Effector CD8-positive, alpha-beta T cell (primary cell): ENCODE measurements around the gene KRTAP1-1.
"Not testable (repeated sequence)": the region's sequence is repeated elsewhere in the genome, so short reads cannot be mapped to it uniquely, and the experiment has no call there.

Source experiments
- DNase-seq: peaks from one replicate; lab custom pipeline; 2025; lab: John Stamatoyannopoulos, UW

KRTAP1-1 gene

DNA sequence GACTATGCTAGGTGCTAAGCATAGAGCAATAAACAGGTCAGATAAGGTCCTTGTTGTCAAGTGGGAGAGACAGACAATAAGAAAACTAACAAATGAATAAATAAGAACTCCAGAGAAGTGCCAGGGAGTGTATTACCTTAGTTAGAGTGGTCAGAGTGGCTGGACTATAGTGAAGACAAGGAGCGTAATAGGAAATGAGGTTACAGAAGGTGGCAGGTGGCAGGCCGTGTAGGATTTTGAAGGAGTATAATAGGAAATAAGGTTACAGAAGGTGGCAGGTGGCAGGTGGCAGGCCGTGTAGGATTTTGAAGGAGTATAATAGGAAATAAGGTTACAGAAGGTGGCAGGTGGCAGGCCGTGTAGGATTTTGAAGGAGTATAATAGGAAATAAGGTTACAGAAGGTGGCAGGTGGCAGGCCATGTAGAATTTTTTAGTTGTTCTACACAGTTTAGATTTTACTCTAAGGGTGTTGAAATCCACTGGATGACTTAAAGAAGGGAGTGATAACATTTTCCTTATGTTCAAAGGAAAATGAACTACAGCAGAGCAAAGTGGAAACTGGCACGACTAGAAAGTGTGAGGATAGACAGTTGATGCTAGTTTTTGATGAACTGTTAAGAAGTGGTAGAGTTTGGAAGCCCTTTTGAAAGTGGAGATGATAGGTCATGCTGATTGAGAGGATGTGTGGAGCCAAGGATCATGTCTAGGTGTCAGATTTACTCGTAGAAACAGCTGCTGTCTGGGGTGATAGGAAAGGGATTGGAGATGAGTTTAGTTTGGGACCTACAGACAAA, 28.7 kb downstream of the KRTAP1-1 start:
- DNase-seq = no peak

DNA sequence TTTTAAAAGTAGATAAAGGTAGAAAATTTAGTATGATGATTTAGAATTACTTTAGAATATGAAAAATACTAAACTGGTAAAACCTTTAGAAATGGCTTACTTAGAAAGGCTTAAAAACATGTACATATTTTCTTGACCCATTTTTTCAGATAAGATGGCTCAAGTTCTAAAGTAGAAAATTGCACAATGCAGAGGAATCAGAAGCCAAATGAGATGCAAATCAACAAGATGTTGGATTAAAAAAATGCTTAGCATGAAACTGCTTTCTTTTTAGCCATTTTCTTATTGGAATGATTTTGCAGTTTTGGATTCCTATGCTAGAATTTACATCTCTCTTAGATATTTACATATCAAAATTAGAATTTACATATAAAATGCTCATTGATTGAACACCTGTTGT, 30.8 kb downstream of the KRTAP1-1 start:
- no peak for DNase-seq

DNA sequence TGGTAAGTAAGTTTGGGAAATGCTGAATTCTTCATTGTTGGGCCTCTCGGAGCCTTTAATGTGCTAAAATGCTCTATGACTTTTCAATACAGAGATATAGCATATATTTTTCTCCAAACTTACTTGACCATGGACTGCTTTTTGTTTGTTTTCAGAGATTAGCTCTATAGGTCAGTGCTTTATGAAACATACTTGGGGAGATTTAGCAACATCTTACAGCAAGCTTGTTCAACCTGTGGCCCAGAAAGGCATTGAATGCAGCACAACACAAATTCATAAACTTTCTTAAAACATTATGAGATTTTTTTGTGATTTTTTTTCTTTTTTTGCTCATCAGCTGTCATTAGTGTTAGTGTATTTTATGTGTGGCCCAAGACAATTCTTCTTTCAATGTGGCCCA, 31.3 kb downstream of the KRTAP1-1 start:
- DNase-seq = no peak

DNA sequence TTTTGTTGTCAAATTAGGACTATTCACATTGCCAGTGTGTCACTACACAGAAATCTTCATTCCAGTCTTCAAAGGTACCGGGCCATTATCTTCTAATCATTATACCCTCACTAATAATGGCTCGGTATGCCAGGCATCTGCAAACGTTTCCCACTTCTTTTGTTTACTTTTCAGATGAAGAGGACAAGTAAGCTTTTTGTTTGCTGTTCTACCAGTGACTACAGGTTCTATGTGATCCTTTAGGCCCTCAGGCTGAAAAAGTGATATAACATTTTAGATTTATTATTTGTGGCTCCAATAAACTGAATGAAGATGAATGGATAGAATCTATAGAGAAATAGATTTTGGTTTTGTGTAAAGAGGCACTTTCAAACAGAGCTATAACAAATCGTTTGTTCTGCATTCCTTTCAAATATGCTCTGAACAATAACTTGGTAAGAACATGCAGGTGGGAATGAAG, 31.9 kb downstream of the KRTAP1-1 start:
- no peak for DNase-seq

DNA sequence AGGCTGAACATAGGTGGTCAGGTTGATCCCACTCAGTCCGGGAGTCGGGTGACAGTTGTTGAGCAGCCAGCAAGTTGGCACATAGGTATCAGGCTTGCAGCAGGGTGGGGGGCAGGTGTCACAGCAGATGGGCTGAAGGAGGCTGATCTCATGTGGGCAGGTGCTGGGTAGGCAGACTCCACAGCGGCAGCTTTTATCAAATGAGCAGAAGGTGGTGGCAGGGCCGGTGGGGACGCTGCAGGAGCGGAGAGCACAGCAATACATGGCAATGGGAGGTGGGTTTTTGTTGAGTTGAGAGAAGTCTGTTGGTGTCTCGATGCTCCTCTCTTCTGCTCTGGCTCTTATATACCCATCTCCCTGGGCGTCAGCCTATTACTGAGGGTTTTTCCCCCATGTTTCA, 32.4 kb downstream of the KRTAP1-1 start, which contains the start of gene KRTAP3-1:
Gene KRTAP3-1 (minus strand): TSS at position 318 of the 400 bp plus-strand sequence. CDS start 54 bp downstream, at position 264.
- no peak for DNase-seq

DNA sequence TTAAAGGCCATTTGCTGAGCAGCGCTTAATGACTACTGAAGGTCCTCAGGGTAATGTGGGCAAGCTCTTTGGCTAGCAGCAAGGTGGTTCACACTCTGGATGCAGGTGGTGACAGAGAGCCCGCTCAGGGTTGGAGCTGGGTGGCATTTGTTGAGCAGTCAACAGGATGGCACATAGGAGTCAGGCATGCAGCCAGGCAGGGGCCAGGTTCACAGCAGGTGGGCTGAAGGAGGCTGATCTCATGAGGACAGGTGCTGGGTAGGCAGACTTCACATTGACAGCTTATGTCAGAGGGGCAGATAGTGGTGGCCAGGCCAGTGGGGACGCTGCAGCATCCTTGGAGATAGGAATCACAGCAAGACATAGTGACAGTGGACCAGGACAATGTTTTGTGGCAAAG, 36.9 kb downstream of the KRTAP1-1 start:
- no peak for DNase-seq

DNA sequence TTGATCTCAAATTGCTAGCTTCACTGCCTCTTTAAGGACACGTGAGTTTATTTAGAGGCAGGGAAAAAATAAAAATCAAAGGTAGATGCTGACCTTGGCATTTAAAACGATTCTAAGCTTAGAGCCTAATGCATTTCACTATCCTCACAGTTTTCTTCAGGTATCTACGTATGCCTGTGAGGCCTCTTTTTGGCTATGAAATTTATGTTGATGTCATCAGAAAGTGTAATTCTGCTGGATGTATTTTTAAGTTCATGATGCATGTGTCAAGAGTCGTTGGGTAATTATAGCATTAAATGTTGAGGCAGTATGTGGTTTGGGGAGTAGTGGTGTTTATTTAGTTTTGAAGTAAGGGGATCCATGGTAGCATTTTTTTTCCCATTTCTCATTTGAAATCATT, 37.3 kb downstream of the KRTAP1-1 start:
- no peak for DNase-seq

DNA sequence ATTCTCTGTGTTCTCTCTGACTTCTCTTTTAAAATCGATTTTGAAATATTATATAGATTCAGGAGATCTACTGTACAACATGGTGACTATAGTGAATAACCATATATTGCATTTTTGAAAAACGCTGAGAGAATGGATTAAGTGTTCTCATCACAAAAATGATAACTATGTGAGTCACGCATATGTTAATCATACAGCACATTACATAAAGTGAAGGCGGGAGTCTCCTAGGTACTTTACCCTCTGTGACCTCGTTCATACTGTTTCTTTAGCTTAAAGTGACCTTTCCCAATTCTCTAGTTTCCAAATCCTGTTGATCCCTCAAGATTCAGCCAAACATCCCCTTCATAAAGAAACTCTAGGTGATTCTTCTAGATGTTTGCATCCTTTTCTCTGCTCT, 38.4 kb downstream of the KRTAP1-1 start:
- no peak for DNase-seq

DNA sequence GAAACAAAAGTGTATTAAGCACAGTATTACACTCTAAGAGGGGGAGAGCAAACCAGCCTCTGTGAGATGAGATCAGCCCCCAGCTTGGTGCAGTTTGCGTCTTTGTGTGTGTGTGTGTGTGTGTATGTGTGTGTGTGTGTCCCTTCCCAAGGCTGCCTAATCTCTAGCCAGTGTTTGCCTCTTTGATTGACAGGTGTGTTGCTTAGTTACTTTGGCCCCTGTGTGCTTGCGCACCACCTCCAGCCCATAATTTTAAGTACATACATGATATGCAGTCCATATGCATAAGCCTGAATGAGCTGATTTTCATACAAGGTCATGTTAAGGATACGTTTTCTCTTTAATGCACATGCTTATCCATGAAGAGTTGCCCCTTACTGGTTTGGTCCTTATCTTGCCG, 39.5 kb downstream of the KRTAP1-1 start:
- DNase-seq = no peak

DNA sequence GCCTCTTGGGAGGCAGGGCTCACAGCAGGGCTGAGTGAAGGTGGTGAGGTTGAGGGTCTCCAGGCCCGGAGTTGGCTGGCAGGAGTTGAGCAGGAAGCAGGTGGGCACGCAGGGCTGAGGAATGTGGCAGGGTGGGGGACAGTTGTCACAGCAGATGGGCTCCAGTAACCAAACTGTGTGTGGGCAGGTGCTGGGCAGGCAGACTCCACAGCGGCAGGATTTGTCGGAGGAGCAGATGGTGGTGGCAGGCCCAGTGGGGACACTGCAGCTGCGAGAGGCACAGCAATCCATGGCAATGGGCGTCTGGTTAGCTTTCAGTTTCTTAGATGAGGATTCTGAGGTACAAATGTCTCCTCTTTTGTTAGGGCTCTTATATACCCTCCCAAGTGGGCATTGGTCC, 41.7 kb downstream of the KRTAP1-1 start, which contains the start of gene KRTAP3-2:
Gene KRTAP3-2 (minus strand): TSS at position 344 of the 400 bp plus-strand sequence. CDS start 53 bp downstream, at position 291.
- not testable (repeated sequence) for DNase-seq

DNA sequence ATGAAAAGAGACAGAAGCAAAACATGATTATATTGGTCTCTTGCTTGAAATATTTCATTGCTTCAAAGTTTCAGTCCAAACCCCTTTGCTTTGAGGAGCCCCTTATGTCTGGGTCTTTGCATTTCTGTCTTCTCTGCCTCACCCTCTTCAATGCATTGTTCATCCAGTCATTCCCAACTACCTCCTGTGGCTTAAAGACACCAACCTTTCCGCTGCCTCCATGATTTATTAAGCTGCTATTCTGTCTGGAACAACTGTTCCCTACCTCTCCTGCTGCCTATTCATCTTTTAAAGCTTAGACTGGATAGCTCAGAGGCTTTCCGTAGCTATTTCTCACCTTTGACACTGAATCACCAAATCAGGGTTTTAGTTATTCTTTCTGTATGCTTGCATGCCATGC, 43.9 kb downstream of the KRTAP1-1 start:
- DNase-seq = no peak

DNA sequence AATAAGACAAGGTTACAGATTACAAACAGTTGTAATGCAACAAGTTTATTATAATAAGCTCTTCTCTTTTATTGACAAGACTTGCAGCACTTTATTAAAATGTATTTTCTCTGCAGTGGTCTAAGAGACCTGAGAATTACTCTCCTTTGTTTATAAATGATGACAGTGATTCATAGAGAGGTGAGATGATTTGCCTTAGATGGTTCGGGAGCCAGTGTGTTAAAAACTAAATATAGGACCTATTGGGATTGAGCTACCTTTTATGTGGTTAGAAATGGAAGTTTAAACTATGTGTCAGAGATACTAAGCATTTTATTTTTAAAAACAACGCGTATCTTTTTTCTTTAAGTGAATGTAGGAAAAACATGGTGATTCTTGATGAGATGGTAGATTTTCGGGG, 44.4 kb downstream of the KRTAP1-1 start:
- DNase-seq = no peak

DNA sequence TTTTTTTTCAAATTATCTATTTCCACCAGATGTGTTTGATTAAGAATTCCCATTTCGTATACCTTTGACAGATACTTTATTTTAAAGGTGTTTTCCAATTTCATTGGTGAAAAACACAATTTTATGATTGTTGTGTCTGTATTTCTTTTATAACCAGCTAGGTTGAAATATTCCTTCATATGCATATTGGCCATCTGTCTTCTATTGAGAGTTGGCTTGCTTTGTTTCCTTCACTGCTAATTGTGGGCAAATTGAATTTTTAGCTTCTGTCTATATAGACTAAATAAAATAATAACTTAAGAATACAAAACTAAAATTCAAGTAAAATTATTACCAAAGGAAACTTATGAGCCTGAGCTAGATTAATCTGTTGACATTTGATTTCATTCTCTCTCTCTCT, 46.1 kb downstream of the KRTAP1-1 start:
- DNase-seq = no peak

DNA sequence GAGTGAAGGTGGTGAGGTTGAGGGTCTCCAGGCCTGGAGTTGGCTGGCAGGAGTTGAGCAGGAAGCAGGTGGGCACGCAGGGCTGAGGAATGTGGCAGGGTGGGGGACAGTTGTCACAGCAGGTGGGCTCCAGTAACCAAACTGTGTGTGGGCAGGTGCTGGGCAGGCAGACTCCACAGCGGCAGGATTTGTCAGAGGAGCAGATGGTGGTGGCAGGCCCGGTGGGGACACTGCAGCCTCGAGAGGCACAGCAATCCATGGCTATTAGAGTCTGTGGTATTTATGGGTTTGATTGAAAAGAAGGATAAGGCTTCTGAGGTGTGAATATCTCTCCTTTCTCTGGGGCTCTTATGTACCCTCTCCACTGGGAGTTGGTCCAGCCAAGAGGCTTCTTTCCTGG, 47.4 kb downstream of the KRTAP1-1 start, which contains the start of gene KRTAP3-3:
Gene KRTAP3-3 (minus strand): TSS at position 326 of the 400 bp plus-strand sequence. CDS start 67 bp downstream, at position 259.
- DNase-seq = no peak

DNA sequence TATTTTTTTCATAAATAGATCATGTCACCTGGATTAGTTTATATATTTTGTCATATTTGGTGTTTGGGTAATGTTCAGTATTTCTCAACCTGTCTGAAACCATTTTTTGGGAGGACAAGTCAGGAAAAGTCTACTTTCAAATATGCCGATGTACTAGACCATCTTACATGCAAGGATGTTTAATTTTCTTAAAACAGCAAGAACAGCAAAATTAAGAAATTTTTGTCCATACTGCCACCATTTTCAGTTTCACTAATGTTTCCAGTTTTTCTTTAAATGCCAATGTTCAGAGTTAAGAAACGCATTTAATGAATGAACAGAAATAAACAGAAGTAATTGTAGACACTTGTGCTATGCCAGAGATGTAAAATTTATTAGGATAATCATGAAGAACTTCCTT, 48.2 kb downstream of the KRTAP1-1 start:
- DNase-seq = no peak

DNA sequence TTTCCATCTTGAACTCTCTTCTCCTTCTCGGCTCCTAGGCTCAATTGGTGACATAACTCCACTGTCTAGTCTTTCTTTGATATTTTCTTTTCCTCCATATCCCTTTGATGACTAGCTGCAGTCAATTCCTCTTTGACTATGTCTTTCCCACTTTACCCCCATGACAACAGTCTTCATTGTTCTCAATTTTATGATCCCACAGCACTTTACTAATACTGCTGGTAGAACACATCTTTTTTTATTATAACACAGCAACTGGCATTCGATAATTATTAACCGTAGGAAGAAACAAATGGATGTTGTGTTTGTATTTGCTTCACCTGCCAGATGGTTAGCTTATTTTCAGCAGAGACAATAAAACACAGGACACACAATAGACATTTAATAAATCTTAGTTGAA, 48.6 kb downstream of the KRTAP1-1 start:
- DNase-seq = no peak
